ENCODE data around the gene FAM162B.

GRCh38 chr6:116801971-116802370 lies 36.5 kb upstream of the FAM162B start:
- TF ChIP-seq CTCF (IDR thresholded peaks at IDR 0.05; ENCODE audit: insufficient read depth, low read length), result no peak
- TF ChIP-seq SPI1 (IDR thresholded peaks at IDR 0.05; ENCODE audit: borderline replicate concordance, low read depth), result no peak
- TF ChIP-seq REST (IDR thresholded peaks at IDR 0.05; ENCODE audit: insufficient replicate concordance, low read depth), result no peak

Data from HL-60 (cell line).